ENCODE measurements around the gene PATE3.

The PATE3 gene

GRCh38 chr11:125777309-125777708 lies 10.6 kb upstream of the PATE3 start:
- Histone ChIP-seq H2AFZ (ENCODE audit: low read depth, low read length) (no peak overlapping the region), H3K36me3 (ENCODE audit: insufficient read depth, low read length) (no peaks in the 10 kb centered on the region), H3K4me3 (ENCODE audit: low read length) (no peak overlapping the region), H3K9me3 (ENCODE audit: low read length) (no peaks in the 10 kb centered on the region), H3K4me1 (ENCODE audit: insufficient read depth, low read length) (no peaks in the 10 kb centered on the region), H3K27me3 (ENCODE audit: insufficient read depth, low read length) (peaks cover 12% of the 10 kb centered on the region)

- Histone ChIP-seq H3K4me3 (ENCODE audit: low read length) (no peak within 1 kb of the TSS), H2AFZ (ENCODE audit: low read depth, low read length) (no peak within 1 kb of the TSS), H3K9me3 (ENCODE audit: low read length) (no peaks in the 10 kb centered on the region), H3K27me3 (ENCODE audit: insufficient read depth, low read length) (peaks cover 8% of the 10 kb centered on the region), H3K4me1 (ENCODE audit: insufficient read depth, low read length) (no peaks in the 10 kb centered on the region), H3K36me3 (ENCODE audit: insufficient read depth, low read length) (no peaks in the 10 kb centered on the region)
These were observed 9.2 kb upstream of the PATE3 start, which contains the start of gene PATE2 for GRCh38 chr11:125778728-125779127. PATE2 (minus strand) TSS chr11:125778828; CDS start chr11:125778773, 55 bp downstream.

- H3K4me3 ChIP-seq (ENCODE audit: low read length), result no peak overlapping the region
- H2AFZ ChIP-seq (ENCODE audit: low read depth, low read length), result no peak overlapping the region
- no peaks in the 10 kb centered on the region for H3K9me3 ChIP-seq (ENCODE audit: low read length)
- no peaks in the 10 kb centered on the region for H3K27me3 ChIP-seq (ENCODE audit: insufficient read depth, low read length)
- no peaks in the 10 kb centered on the region for H3K36me3 ChIP-seq (ENCODE audit: insufficient read depth, low read length)
- no peaks in the 10 kb centered on the region for H3K4me1 ChIP-seq (ENCODE audit: insufficient read depth, low read length)
These were observed 3.2 kb upstream of the PATE3 start for GRCh38 chr11:125784678-125785077.

- H3K4me3 ChIP-seq (ENCODE audit: low read length), result no peak overlapping the region
- H3K27me3 ChIP-seq (ENCODE audit: insufficient read depth, low read length), result no peaks in the 10 kb centered on the region
- H2AFZ ChIP-seq (ENCODE audit: low read depth, low read length), result no peak overlapping the region
- H3K36me3 ChIP-seq (ENCODE audit: insufficient read depth, low read length), result no peaks in the 10 kb centered on the region
- H3K9me3 ChIP-seq (ENCODE audit: low read length), result no peaks in the 10 kb centered on the region
- no peaks in the 10 kb centered on the region for H3K4me1 ChIP-seq (ENCODE audit: insufficient read depth, low read length)
These were observed 2.9 kb downstream of the PATE3 start for GRCh38 chr11:125790825-125791224.

GRCh38 chr11:125797641-125798040 lies 9.7 kb downstream of the PATE3 start:
- no peaks in the 10 kb centered on the region for H3K27me3 ChIP-seq (ENCODE audit: insufficient read depth, low read length)
- H2AFZ ChIP-seq (ENCODE audit: low read depth, low read length), result no peak overlapping the region
- no peaks in the 10 kb centered on the region for H3K36me3 ChIP-seq (ENCODE audit: insufficient read depth, low read length)
- H3K9me3 ChIP-seq (ENCODE audit: low read length), result peaks cover 2% of the 10 kb centered on the region
- H3K4me1 ChIP-seq (ENCODE audit: insufficient read depth, low read length), result no peaks in the 10 kb centered on the region
- H3K4me3 ChIP-seq (ENCODE audit: low read length), result no peak overlapping the region

- Histone ChIP-seq H3K27me3 (ENCODE audit: insufficient read depth, low read length) (no peaks in the 10 kb centered on the region), H2AFZ (ENCODE audit: low read depth, low read length) (no peak overlapping the region), H3K36me3 (ENCODE audit: insufficient read depth, low read length) (no peaks in the 10 kb centered on the region), H3K4me1 (ENCODE audit: insufficient read depth, low read length) (no peaks in the 10 kb centered on the region), H3K9me3 (ENCODE audit: low read length) (peaks cover 8% of the 10 kb centered on the region), H3K4me3 (ENCODE audit: low read length) (no peak overlapping the region)
These were observed 11.9 kb downstream of the PATE3 start for GRCh38 chr11:125799808-125800207.

- Histone ChIP-seq H2AFZ (ENCODE audit: low read depth, low read length) (no peak overlapping the region), H3K36me3 (ENCODE audit: insufficient read depth, low read length) (no peaks in the 10 kb centered on the region), H3K4me1 (ENCODE audit: insufficient read depth, low read length) (no peaks in the 10 kb centered on the region), H3K4me3 (ENCODE audit: low read length) (no peak overlapping the region), H3K27me3 (ENCODE audit: insufficient read depth, low read length) (no peaks in the 10 kb centered on the region), H3K9me3 (ENCODE audit: low read length) (peaks cover 8% of the 10 kb centered on the region)
These were observed 14.5 kb downstream of the PATE3 start for GRCh38 chr11:125802387-125802786.

- Histone ChIP-seq H2AFZ (ENCODE audit: low read depth, low read length) (no peak overlapping the region), H3K9me3 (ENCODE audit: low read length) (peaks cover 4% of the 10 kb centered on the region), H3K27me3 (ENCODE audit: insufficient read depth, low read length) (peaks cover 3% of the 10 kb centered on the region), H3K4me1 (ENCODE audit: insufficient read depth, low read length) (no peaks in the 10 kb centered on the region), H3K36me3 (ENCODE audit: insufficient read depth, low read length) (no peaks in the 10 kb centered on the region), H3K4me3 (ENCODE audit: low read length) (no peak overlapping the region)
These were observed 20.0 kb downstream of the PATE3 start for GRCh38 chr11:125807909-125808308.

- no peaks in the 10 kb centered on the region for H3K4me1 ChIP-seq (ENCODE audit: insufficient read depth, low read length)
These were observed 45.1 kb downstream of the PATE3 start, which contains the start of gene PATE4 for GRCh38 chr11:125833016-125833415. PATE4 (plus strand) TSS chr11:125833316; CDS start chr11:125833360, 44 bp downstream.

GRCh38 chr11:125835748-125836147 lies 47.8 kb downstream of the PATE3 start:
- Histone ChIP-seq H3K4me1 (ENCODE audit: insufficient read depth, low read length) (no peaks in the 10 kb centered on the region), H3K36me3 (ENCODE audit: insufficient read depth, low read length) (no peaks in the 10 kb centered on the region), H3K9me3 (ENCODE audit: low read length) (no peaks in the 10 kb centered on the region), H2AFZ (ENCODE audit: low read depth, low read length) (no peak overlapping the region), H3K27me3 (ENCODE audit: insufficient read depth, low read length) (peaks cover 17% of the 10 kb centered on the region), H3K4me3 (ENCODE audit: low read length) (no peak overlapping the region)

More at GRCh38 chr11:125833016-125833415, 45.1 kb downstream of the PATE3 start, which contains the start of gene PATE4:
- no peak within 1 kb of the TSS for H2AFZ ChIP-seq (ENCODE audit: low read depth, low read length)
- peaks cover 9% of the 10 kb centered on the region for H3K27me3 ChIP-seq (ENCODE audit: insufficient read depth, low read length)
- H3K4me3 ChIP-seq (ENCODE audit: low read length), result no peak within 1 kb of the TSS
- H3K36me3 ChIP-seq (ENCODE audit: insufficient read depth, low read length), result no peaks in the 10 kb centered on the region
- no peaks in the 10 kb centered on the region for H3K9me3 ChIP-seq (ENCODE audit: low read length)

Measured in neuron (in vitro differentiated cells).